GM19240 (cell line): ENCODE measurements around the gene NCS1.

Source experiments
- DNase-seq: peaks from one replicate; pipeline ENCODE4 v3.0.0; 2011; ENCODE audit warnings: low spot score; ENCODE audit not compliant: insufficient read length

The NCS1 gene

GRCh38 chr9:130147198-130147597 lies 25.0 kb upstream of the NCS1 start:
- no peak for DNase-seq

GRCh38 chr9:130147910-130148309 lies 24.3 kb upstream of the NCS1 start:
- DNase-seq, result no peak

- DNase-seq, result no peak
Measured at GRCh38 chr9:130149031-130149430, 23.2 kb upstream of the NCS1 start.

GRCh38 chr9:130149654-130150286 lies 22.4 kb upstream of the NCS1 start:
- DNase-seq, result no peak

GRCh38 chr9:130150779-130151382 lies 21.3 kb upstream of the NCS1 start:
- DNase-seq, result no peak

GRCh38 chr9:130154816-130155215 lies 17.4 kb upstream of the NCS1 start:
- DNase-seq, result no peak

- DNase-seq, result no peak
Measured at GRCh38 chr9:130155647-130156046, 16.6 kb upstream of the NCS1 start.

GRCh38 chr9:130156672-130157071 lies 15.5 kb upstream of the NCS1 start:
- DNase-seq, result no peak

GRCh38 chr9:130157079-130157478 lies 15.1 kb upstream of the NCS1 start:
- DNase-seq, result no peak

- DNase-seq, result no peak
Measured at GRCh38 chr9:130158001-130158400, 14.2 kb upstream of the NCS1 start.

- DNase-seq, result no peak
Measured at GRCh38 chr9:130159057-130159456, 13.1 kb upstream of the NCS1 start.

- no peak for DNase-seq
Measured at GRCh38 chr9:130159915-130160670, 12.1 kb upstream of the NCS1 start.

- DNase-seq, result no peak
Measured at GRCh38 chr9:130160862-130161470, 11.2 kb upstream of the NCS1 start.

- no peak for DNase-seq
Measured at GRCh38 chr9:130165579-130165978, 6.6 kb upstream of the NCS1 start.

- no peak for DNase-seq
Measured at GRCh38 chr9:130166399-130166798, 5.8 kb upstream of the NCS1 start.

- DNase-seq, result no peak
Measured at GRCh38 chr9:130167927-130168326, 4.3 kb upstream of the NCS1 start.

GRCh38 chr9:130171226-130172148 lies 717 bp upstream of the NCS1 start:
- DNase-seq, result no peak

- DNase-seq, result no peak
Measured at GRCh38 chr9:130172858-130173665, 858 bp downstream of the NCS1 start.

GRCh38 chr9:130173666-130173983 lies 1.4 kb downstream of the NCS1 start:
- DNase-seq, result no peak

GRCh38 chr9:130174025-130174424 lies 1.8 kb downstream of the NCS1 start:
- no peak for DNase-seq

GRCh38 chr9:130174920-130175321 lies 2.7 kb downstream of the NCS1 start:
- DNase-seq, result no peak
